H1 (cell line): Measurements from ENCODE around the gene ARHGDIB. TPM values are rescaled to one million over a fixed set of nuclear protein-coding genes. Genes with fewer than 3 reads are reported as not detected.

ENCODE experiments used
- E2F6 ChIP-seq: IDR thresholded peaks from 2 replicates; pipeline ENCODE4 v1.6.1; 2012; ENCODE audit warnings: inconsistent platforms
- EP300 ChIP-seq, 2 experiments: IDR thresholded peaks; 1 replicate in 1 of 2; 2 replicates in 1 of 2; pipeline ENCODE4 v1.6.1; 2011 to 2012; ENCODE audit warnings: low read depth in 2 of 2, low read length in 2 of 2, mild to moderate bottlenecking in 2 of 2, borderline replicate concordance in 1 of 2, inconsistent platforms in 1 of 2, moderate library complexity in 1 of 2
- RNF2 ChIP-seq: fragments of 200-900, 300-1000 bp; sonication (generic); IDR thresholded peaks from 2 replicates; pipeline ENCODE4 v1.7.1; 2016; ENCODE audit warnings: borderline replicate concordance, low read depth, mild to moderate bottlenecking, antibody characterized with exemption, low read length; ENCODE audit not compliant: poor library complexity, severe bottlenecking; ENCODE audit errors: missing control alignments
- SAP30 ChIP-seq: fragments of 300-600 bp; sonication (generic); IDR thresholded peaks from 2 replicates; pipeline ENCODE4 v1.7.1; 2012; ENCODE audit warnings: low read length, moderate library complexity, mild to moderate bottlenecking, inconsistent platforms; ENCODE audit not compliant: insufficient read depth, insufficient replicate concordance
- polyA plus RNA-seq, 7 experiments: library from polyadenylated mRNA; depleted of rRNA in 3 of 7; stranded (reverse) in 5 of 7; unstranded in 2 of 7; fragments of >200 nt in 5 of 7; fragments of 200-250 nt in 2 of 7; gene quantifications; 1 replicate in 5 of 7; 2 replicates in 1 of 7; 4 replicates in 1 of 7; pipeline versions ENCODE4 v1.2.1 to v1.2.3, GENCODE V29; 2011 to 2013; ENCODE audit warnings: missing spikeins in 2 of 7, mixed read lengths in 2 of 7
- total RNA-seq: library from RNA; stranded (reverse); fragmentation: NEBNext Ultra II Directional; extraction: Animal tissue kit (Norgen Biotek cat#: 25700); gene quantifications from 2 replicates; pipeline ENCODE4 v1.2.1, GENCODE V29; 2021

ARHGDIB gene
- total and polyA plus RNA-seq, 2 of the 8 experiments (the other 6 are each of a cell fraction or from before 2014, with no cell fraction given): 0.82 to 1.3 TPM

- TF ChIP-seq SAP30: no peak
- TF ChIP-seq EP300 (IDR thresholded peaks at IDR 0.05; ENCODE audit: borderline replicate concordance in 1 of 2, low read depth in 2 of 2, low read length in 2 of 2): no peak
- no peak for TF ChIP-seq RNF2
- TF ChIP-seq E2F6: no peak
- TF ChIP-seq, all 59 proteins: peak for 0
These were observed 3.8 kb upstream of the ARHGDIB start (continued) for GRCh38 chr12:14965221-14965620.
